Hepatic stellate cell (primary cell): Measurements from ENCODE around the gene LGALS1.
"Not testable (repeated sequence)": the region's sequence is repeated elsewhere in the genome, so short reads cannot be mapped to it uniquely, and the experiment has no call there.

ENCODE experiments used
- DNase-seq: peaks from one replicate; pipeline ENCODE4 v3.0.0; 2011; ENCODE audit warnings: low spot score

Gene LGALS1

GRCh38 chr22:37690407-37690806 is 15.0 kb downstream of the LGALS1 start:
- DNase-seq, result no peak

- DNase-seq, result no peak
These were observed 15.6 kb downstream of the LGALS1 start for GRCh38 chr22:37690901-37691504.

- DNase-seq, result no peak
These were observed 17.3 kb downstream of the LGALS1 start for GRCh38 chr22:37692627-37693285.

GRCh38 chr22:37694131-37694530 is 18.7 kb downstream of the LGALS1 start:
- DNase-seq, result not testable (repeated sequence)

GRCh38 chr22:37696260-37696656 is 20.8 kb downstream of the LGALS1 start:
- DNase-seq, result not testable (repeated sequence)

GRCh38 chr22:37696657-37697537 is 21.5 kb downstream of the LGALS1 start, which contains the start of gene TRIOBP:
Gene TRIOBP (plus strand): TSS chr22:37697048. CDS start chr22:37701366, 4,318 bp downstream.
- DNase-seq, result peak; percentile 97

GRCh38 chr22:37697538-37697835 is 22.1 kb downstream of the LGALS1 start:
- DNase-seq, result no peak

GRCh38 chr22:37701141-37701786 is 25.8 kb downstream of the LGALS1 start:
- no peak for DNase-seq

GRCh38 chr22:37703906-37704305 is 28.5 kb downstream of the LGALS1 start:
- DNase-seq, result no peak

- DNase-seq, result no peak
These were observed 29.2 kb downstream of the LGALS1 start for GRCh38 chr22:37704645-37705044.

- DNase-seq, result no peak
These were observed 29.8 kb downstream of the LGALS1 start for GRCh38 chr22:37705205-37705604.

GRCh38 chr22:37708580-37709444 is 33.4 kb downstream of the LGALS1 start:
- no peak for DNase-seq

GRCh38 chr22:37709445-37709765 is 34.0 kb downstream of the LGALS1 start:
- DNase-seq, result no peak

- DNase-seq, result no peak
These were observed 35.2 kb downstream of the LGALS1 start for GRCh38 chr22:37710675-37711074.

- DNase-seq, result no peak
These were observed 36.1 kb downstream of the LGALS1 start for GRCh38 chr22:37711490-37711889.

- DNase-seq, result no peak
These were observed 38.3 kb downstream of the LGALS1 start for GRCh38 chr22:37713761-37714160.

GRCh38 chr22:37714634-37715033 is 39.2 kb downstream of the LGALS1 start:
- no peak for DNase-seq

GRCh38 chr22:37715760-37716159 is 40.3 kb downstream of the LGALS1 start:
- no peak for DNase-seq

- peak; percentile 68 for DNase-seq
These were observed 41.3 kb downstream of the LGALS1 start for GRCh38 chr22:37716708-37717107.

GRCh38 chr22:37717235-37717634 is 41.8 kb downstream of the LGALS1 start:
- DNase-seq, result not testable (repeated sequence)

GRCh38 chr22:37717746-37718305 is 42.4 kb downstream of the LGALS1 start:
- not testable (repeated sequence) for DNase-seq
